Smooth muscle cell (in vitro differentiated cells): ENCODE measurements around the gene CYBC1. TPM values are rescaled to one million over a fixed set of nuclear protein-coding genes. Genes with fewer than 3 reads are reported as not detected.

Experiments
- DNase-seq: peaks from one replicate; lab custom pipeline; 2025; ENCODE audit not compliant: unreplicated experiment; lab: John Stamatoyannopoulos, UW
- H2AFZ ChIP-seq: fragments of 200-600 bp; sonication (generic); 2 replicates; pipeline ENCODE4 v1.6.0; 2016; ENCODE audit warnings: antibody characterized with exemption, low read depth, mild to moderate bottlenecking
- H3F3A ChIP-seq: fragments of 200-600 bp; sonication (generic); 2 replicates; pipeline ENCODE4 v1.6.0; 2017; ENCODE audit warnings: antibody characterized with exemption, low read depth
- H3K27ac ChIP-seq: fragments of 200-600 bp; sonication (generic); 2 replicates; pipeline ENCODE4 v1.5.1; 2016; ENCODE audit warnings: low read depth, mild to moderate bottlenecking
- H3K27me3 ChIP-seq: fragments of 200-600 bp; sonication (generic); 2 replicates; pipeline ENCODE4 v1.6.1; 2016; ENCODE audit warnings: low read depth, mild to moderate bottlenecking
- H3K36me3 ChIP-seq: fragments of 200-600 bp; sonication (generic); 2 replicates; pipeline ENCODE4 v1.5.1; 2016; ENCODE audit warnings: low read depth
- H3K4me1 ChIP-seq: fragments of 200-600 bp; sonication (generic); 2 replicates; pipeline ENCODE4 v1.5.1; 2016; ENCODE audit warnings: low read depth
- H3K4me2 ChIP-seq: fragments of 200-600 bp; sonication (generic); 2 replicates; pipeline ENCODE4 v1.6.0; 2016; ENCODE audit warnings: mild to moderate bottlenecking
- H3K4me3 ChIP-seq: fragments of 200-600 bp; sonication (generic); 2 replicates; pipeline ENCODE4 v1.5.1; 2016; ENCODE audit warnings: mild to moderate bottlenecking
- H3K79me2 ChIP-seq: fragments of 200-600 bp; sonication (generic); 2 replicates; pipeline ENCODE4 v1.6.0; 2016; ENCODE audit warnings: low read depth, mild to moderate bottlenecking
- H3K9ac ChIP-seq: fragments of 200-600 bp; sonication (generic); 2 replicates; pipeline ENCODE4 v1.6.0; 2016; ENCODE audit warnings: low read depth
- H3K9me3 ChIP-seq: fragments of 200-600 bp; sonication (generic); replicated peaks from 2 replicates; pipeline ENCODE4 v1.5.1; 2016; ENCODE audit warnings: low read depth
- H4K20me1 ChIP-seq: fragments of 200-600 bp; sonication (generic); 2 replicates; pipeline ENCODE4 v1.6.0; 2016; ENCODE audit warnings: low read depth
- WGBS: methylation state at CpG from one replicate; pipeline ENCODE4 v1.1.7; 2016; ENCODE audit warnings: low lambda C conversion rate; 5-methylcytosine and 5-hydroxymethylcytosine counted together
- polyA plus RNA-seq: library from polyadenylated mRNA; unstranded; fragments of >200 nt; fragmentation: Nextera tagmentation; extraction: Ambion mirVana; gene quantifications from 2 replicates; pipeline ENCODE4 v1.2.1, GENCODE V29; 2016
- total RNA-seq: library from RNA; depleted of rRNA; stranded (reverse); fragments of >200 nt; gene quantifications from 2 replicates; pipeline ENCODE4 v1.2.3, GENCODE V29; 2014
- TF ChIP-seq, protein P1 (sequence below): fragments of 200-600 bp; sonication (generic); IDR thresholded peaks from 2 replicates; pipeline ENCODE4 v1.5.1; 2017; ENCODE audit warnings: borderline replicate concordance, mild to moderate bottlenecking, antibody characterized with exemption; ENCODE audit not compliant: insufficient read depth, poor library complexity, severe bottlenecking

CYBC1 gene
- total and polyA plus RNA-seq, 2 experiments from 2014 or later: 23.3 to 65.8 TPM

DNA sequence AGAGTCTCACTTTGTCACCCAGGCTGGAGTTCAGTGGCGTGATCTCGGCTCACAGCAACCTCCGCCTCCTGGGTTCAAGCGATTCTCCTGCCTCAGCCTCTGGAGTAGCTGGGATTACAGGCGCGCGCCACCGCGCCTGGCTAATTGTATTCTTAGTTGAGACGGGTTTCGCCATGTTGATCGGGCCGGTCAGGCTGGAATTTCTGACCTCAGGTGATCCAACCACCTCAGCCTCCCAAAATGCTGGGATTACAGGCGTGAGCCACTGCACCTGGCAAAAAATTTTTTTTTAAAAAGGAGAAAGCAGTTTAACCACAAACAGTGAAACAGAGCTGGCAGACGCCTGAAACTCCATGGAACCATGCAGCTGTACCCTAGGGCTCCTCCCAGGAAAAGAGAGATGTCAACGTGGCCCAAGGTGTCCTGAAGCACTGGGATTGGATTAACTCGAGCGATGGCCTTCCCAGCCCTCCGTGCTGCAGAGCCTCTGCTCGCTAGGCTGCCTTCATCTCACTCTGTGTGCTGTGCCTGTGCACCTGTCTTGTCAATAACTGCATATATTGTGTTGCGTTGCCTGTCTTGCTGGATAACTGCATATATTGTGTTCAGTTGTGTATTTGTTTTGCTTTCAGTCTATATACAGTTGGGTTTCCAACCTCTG lies 39.4 kb upstream of the CYBC1 start:
- TF ChIP-seq, protein P1, sequence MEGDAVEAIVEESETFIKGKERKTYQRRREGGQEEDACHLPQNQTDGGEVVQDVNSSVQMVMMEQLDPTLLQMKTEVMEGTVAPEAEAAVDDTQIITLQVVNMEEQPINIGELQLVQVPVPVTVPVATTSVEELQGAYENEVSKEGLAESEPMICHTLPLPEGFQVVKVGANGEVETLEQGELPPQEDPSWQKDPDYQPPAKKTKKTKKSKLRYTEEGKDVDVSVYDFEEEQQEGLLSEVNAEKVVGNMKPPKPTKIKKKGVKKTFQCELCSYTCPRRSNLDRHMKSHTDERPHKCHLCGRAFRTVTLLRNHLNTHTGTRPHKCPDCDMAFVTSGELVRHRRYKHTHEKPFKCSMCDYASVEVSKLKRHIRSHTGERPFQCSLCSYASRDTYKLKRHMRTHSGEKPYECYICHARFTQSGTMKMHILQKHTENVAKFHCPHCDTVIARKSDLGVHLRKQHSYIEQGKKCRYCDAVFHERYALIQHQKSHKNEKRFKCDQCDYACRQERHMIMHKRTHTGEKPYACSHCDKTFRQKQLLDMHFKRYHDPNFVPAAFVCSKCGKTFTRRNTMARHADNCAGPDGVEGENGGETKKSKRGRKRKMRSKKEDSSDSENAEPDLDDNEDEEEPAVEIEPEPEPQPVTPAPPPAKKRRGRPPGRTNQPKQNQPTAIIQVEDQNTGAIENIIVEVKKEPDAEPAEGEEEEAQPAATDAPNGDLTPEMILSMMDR: no peak
- WGBS: 92% methylated on average over 21 of the region's 21 CpGs
- H3K9ac ChIP-seq: no peak overlapping the region

DNA sequence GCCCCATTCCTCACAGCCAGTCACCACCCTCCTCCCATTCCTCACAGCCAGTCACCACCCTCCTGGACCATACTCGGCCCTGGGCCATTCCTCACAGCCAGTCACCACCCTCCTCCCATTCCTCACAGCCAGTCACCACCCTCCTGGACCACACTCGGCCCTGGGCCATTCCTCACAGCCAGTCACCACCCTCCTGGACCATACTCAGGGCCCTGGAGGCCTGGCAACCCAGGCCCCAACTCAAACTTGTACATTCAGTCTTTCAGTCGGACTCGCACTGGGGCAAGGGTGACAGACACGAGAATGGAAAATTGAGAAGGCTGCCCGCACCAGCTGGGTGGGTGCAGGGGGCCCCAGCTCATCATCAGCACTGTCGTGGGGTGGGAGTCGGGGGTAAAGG lies 38.6 kb upstream of the CYBC1 start:
- no peak overlapping the region for H3K4me2 ChIP-seq
- no peak overlapping the region for H3K9ac ChIP-seq
- TF ChIP-seq, protein P1: no peak
- no peak for DNase-seq
- H3F3A ChIP-seq: no peaks in the 10 kb centered on the region
- no peaks in the 10 kb centered on the region for H3K79me2 ChIP-seq
- no peaks in the 10 kb centered on the region for H3K9me3 ChIP-seq
- 84% methylated on average over 8 of the region's 8 CpGs for WGBS
- no peak overlapping the region for H3K27ac ChIP-seq
- no peaks in the 10 kb centered on the region for H3K27me3 ChIP-seq
- peaks cover 3% of the 10 kb centered on the region for H4K20me1 ChIP-seq
- H3K4me3 ChIP-seq: no peak overlapping the region
- no peak overlapping the region for H2AFZ ChIP-seq
- H3K4me1 ChIP-seq: no peaks in the 10 kb centered on the region
- H3K36me3 ChIP-seq: no peaks in the 10 kb centered on the region

More for the DNA sequence above, 39.4 kb upstream of the CYBC1 start:
- Histone ChIP-seq H3K4me1 (no peaks in the 10 kb centered on the region), H4K20me1 (peaks cover 5% of the 10 kb centered on the region), H3F3A (no peaks in the 10 kb centered on the region), H2AFZ (no peak overlapping the region), H3K27me3 (no peaks in the 10 kb centered on the region), H3K27ac (no peak overlapping the region), H3K9me3 (no peaks in the 10 kb centered on the region), H3K36me3 (no peaks in the 10 kb centered on the region), H3K79me2 (no peaks in the 10 kb centered on the region), H3K4me3 (no peak overlapping the region), H3K4me2 (no peak overlapping the region)
- DNase-seq: no peak

DNA sequence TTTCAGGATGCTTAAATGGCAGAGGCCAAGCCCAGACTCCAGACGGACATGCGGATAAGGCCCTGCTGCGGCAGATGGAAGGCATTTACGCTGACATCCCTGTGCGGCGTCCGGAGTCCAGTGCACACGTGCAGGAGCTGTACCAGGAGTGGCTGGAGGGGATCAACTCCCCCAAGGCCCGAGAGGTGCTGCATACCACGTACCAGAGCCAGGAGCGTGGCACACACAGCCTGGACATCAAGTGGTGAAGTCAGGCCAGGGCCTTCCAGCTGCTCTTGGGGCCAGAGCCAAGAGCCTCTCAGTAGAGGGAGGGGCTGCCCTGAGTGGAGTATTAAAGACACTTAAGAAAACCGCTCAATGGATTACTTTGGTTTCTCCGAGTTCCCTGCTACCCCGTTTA lies 37.4 kb upstream of the CYBC1 start:
- H2AFZ ChIP-seq: no peak overlapping the region
- no peak overlapping the region for H3K4me2 ChIP-seq
- H3F3A ChIP-seq: no peaks in the 10 kb centered on the region
- H3K4me1 ChIP-seq: no peaks in the 10 kb centered on the region
- H3K79me2 ChIP-seq: no peaks in the 10 kb centered on the region
- H3K9me3 ChIP-seq: no peaks in the 10 kb centered on the region
- H4K20me1 ChIP-seq: no peaks in the 10 kb centered on the region
- H3K4me3 ChIP-seq: no peak overlapping the region
- DNase-seq: no peak
- H3K27ac ChIP-seq: no peak overlapping the region
- no peaks in the 10 kb centered on the region for H3K27me3 ChIP-seq
- TF ChIP-seq, protein P1: no peak
- H3K9ac ChIP-seq: no peak overlapping the region
- no peaks in the 10 kb centered on the region for H3K36me3 ChIP-seq
- WGBS: 98% methylated on average over 14 of the region's 14 CpGs
